Naive thymus-derived CD4-positive, alpha-beta T cell (primary cell): ENCODE results near the gene CDH12. TPM values are rescaled to one million over a fixed set of nuclear protein-coding genes. Genes with fewer than 3 reads are reported as not detected.
A peak's percentile ranks its signal among the peaks of the same experiment; 100 is the strongest.
"Not testable (repeated sequence)": the region's sequence is repeated elsewhere in the genome, so short reads cannot be mapped to it uniquely, and the experiment has no call there.

ENCODE experiments used
- ATAC-seq: fragments of 150-1000 bp; cut with Tn5 transposase; 2 replicates; pipeline ENCODE4 v1.10.0; 2021; ENCODE audit warnings: mild to moderate bottlenecking, moderate library complexity
- CTCF ChIA-PET: fragments of 350-600 bp; sonication (Branson Sonifier 250); formaldehyde crosslinking; loops from one replicate; lab custom pipeline; 2021; ENCODE audit warnings: antibody characterized with exemption; lab: Charles Lee
- POLR2A ChIA-PET: fragments of 350-600 bp; sonication (Branson Sonifier 250); formaldehyde crosslinking; loops from one replicate; lab custom pipeline; 2021; ENCODE audit warnings: antibody characterized with exemption, inconsistent platforms; lab: Charles Lee
- DNase-seq, 9 donors: peaks; one replicate each; pipeline versions ENCODE4 v3.0.0 to v3.0.0-alpha.2; 2020 to 2022; ENCODE audit warnings: mixed read lengths in 1 of 9
- H3K27ac ChIP-seq: one replicate; pipeline ENCODE4 v1.7.0; 2013; ENCODE audit warnings: mild to moderate bottlenecking, low read depth, low read length, moderate library complexity
- H3K27me3 ChIP-seq, 2 donors: one replicate each; pipeline ENCODE4 v1.7.0; 2013; ENCODE audit warnings: low read length in 2 of 2, mild to moderate bottlenecking in 2 of 2, moderate library complexity in 2 of 2; ENCODE audit not compliant: control insufficient read depth in 2 of 2, insufficient read depth in 2 of 2
- H3K36me3 ChIP-seq, 3 experiments: 1 replicate in 2 of 3; 2 replicates in 1 of 3; pipeline ENCODE4 v1.7.0; 2013; ENCODE audit warnings: low read length in 3 of 3, mild to moderate bottlenecking in 3 of 3, moderate library complexity in 1 of 3; ENCODE audit not compliant: insufficient read depth in 3 of 3, control insufficient read depth in 2 of 3
- H3K4me1 ChIP-seq, 2 donors: one replicate each; pipeline ENCODE4 v1.7.0; 2013; ENCODE audit warnings: low read length in 2 of 2, mild to moderate bottlenecking in 2 of 2, moderate library complexity in 1 of 2; ENCODE audit not compliant: control insufficient read depth in 2 of 2, insufficient read depth in 2 of 2
- H3K4me3 ChIP-seq: 2 replicates; pipeline ENCODE4 v1.7.0; 2013; ENCODE audit warnings: mild to moderate bottlenecking, low read length
- H3K9me3 ChIP-seq, 3 experiments: 1 replicate in 2 of 3; 2 replicates in 1 of 3; pipeline ENCODE4 v1.7.0; 2013; ENCODE audit warnings: low read length in 3 of 3; ENCODE audit not compliant: control insufficient read depth in 2 of 3
- H3K27ac Mint-ChIP-seq, 9 donors: one replicate each; pipeline ENCODE4 v1.8.0; 2020 to 2022; ENCODE audit warnings: mixed read lengths in 9 of 9, mild to moderate bottlenecking in 8 of 9, moderate library complexity in 5 of 9, inconsistent platforms in 2 of 9
- H3K27me3 Mint-ChIP-seq, 5 donors: one replicate each; pipeline ENCODE4 v1.8.0; 2021 to 2022; ENCODE audit warnings: mixed read lengths in 5 of 5, mild to moderate bottlenecking in 1 of 5
- H3K36me3 Mint-ChIP-seq, 5 donors: one replicate each; pipeline ENCODE4 v1.8.0; 2020 to 2022; ENCODE audit warnings: mixed read lengths in 5 of 5, mild to moderate bottlenecking in 3 of 5, inconsistent platforms in 1 of 5
- H3K4me1 Mint-ChIP-seq, 7 donors: one replicate each; pipeline ENCODE4 v1.8.0; 2020 to 2022; ENCODE audit warnings: mixed read lengths in 7 of 7, mild to moderate bottlenecking in 3 of 7, inconsistent platforms in 1 of 7
- H3K4me3 Mint-ChIP-seq, 10 donors: one replicate each; pipeline ENCODE4 v1.8.0; 2020 to 2022; ENCODE audit warnings: mild to moderate bottlenecking in 10 of 10, mixed read lengths in 10 of 10, moderate library complexity in 6 of 10, inconsistent platforms in 2 of 10
- H3K9me3 Mint-ChIP-seq, 11 donors: one replicate each; pipeline ENCODE4 v1.8.0; 2020 to 2022; ENCODE audit warnings: mixed read lengths in 11 of 11, mild to moderate bottlenecking in 4 of 11, inconsistent platforms in 1 of 11, moderate library complexity in 1 of 11
- intact Hi-C, 2 donors: fragments of 100-400 bp; cut with micrococcal nuclease; formaldehyde crosslinking; loops; one replicate each; pipeline ENCODE4 v1.15.1; 2023
- polyA plus RNA-seq, 2 donors: library from polyadenylated mRNA; unstranded; fragments of 300-500 nt; fragmentation: Illumina TruSeq; gene quantifications; one replicate each; pipeline ENCODE4 v1.2.3, GENCODE V29; 2021
- total RNA-seq, 6 experiments: library from RNA in 5 of 6; stranded (reverse) in 5 of 6; gene quantifications; 1 replicate in 5 of 6; 2 replicates in 1 of 6; pipeline ENCODE4 v1.2.3 and lab custom pipeline; 2021 to 2026

Gene CDH12
- total and polyA plus RNA-seq, 7 experiments from 2014 or later = not detected

DNA sequence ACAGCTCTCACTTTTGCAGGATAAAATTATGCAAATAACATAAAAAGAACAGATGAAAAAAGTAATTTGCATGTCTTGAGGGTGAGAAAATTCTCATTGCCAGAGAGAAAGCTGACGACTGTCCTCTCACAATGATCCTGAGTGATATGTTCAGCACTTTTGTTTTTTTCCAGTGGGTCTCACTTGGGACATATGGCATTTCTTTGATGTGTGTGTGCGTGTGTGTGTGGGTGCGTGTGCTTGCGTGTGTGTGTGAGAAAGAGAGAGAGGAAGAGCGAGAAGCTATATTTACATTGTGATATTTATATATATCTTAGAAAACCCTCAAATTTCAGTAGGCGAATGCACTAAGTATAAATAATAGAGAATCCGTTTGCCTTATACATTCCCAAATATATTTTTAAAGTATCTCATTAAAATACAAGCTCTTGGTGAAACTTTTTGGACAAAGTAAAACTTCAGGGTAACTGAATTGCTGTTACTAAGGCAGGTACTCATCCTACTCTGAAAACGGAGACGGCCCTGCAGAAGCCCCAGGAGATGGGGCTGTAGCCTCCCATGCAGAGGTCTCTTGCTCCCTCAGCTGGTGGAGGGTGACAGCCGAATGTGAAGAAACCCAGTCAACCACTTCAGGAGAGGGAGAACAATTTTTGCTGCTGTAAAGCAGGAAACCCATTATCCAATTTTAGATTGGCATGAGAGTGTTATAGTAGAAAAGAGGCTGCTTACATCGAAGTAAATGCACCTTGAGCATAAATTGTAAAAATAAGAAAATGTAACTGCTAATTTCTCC lies 639.2 kb downstream of the CDH12 start:
- POLR2A ChIA-PET, intact Hi-C loops, H3K36me3 ChIP-seq, H3K4me3 Mint-ChIP-seq, CTCF ChIA-PET, H3K27me3 ChIP-seq, H3K4me1 Mint-ChIP-seq, H3K27ac ChIP-seq, H3K9me3 Mint-ChIP-seq, H3K4me3 ChIP-seq, DNase-seq, H3K36me3 Mint-ChIP-seq, H3K4me1 ChIP-seq, H3K9me3 ChIP-seq, H3K27me3 Mint-ChIP-seq, H3K27ac Mint-ChIP-seq: not testable (repeated sequence)
- peak; percentile 71 for ATAC-seq

DNA sequence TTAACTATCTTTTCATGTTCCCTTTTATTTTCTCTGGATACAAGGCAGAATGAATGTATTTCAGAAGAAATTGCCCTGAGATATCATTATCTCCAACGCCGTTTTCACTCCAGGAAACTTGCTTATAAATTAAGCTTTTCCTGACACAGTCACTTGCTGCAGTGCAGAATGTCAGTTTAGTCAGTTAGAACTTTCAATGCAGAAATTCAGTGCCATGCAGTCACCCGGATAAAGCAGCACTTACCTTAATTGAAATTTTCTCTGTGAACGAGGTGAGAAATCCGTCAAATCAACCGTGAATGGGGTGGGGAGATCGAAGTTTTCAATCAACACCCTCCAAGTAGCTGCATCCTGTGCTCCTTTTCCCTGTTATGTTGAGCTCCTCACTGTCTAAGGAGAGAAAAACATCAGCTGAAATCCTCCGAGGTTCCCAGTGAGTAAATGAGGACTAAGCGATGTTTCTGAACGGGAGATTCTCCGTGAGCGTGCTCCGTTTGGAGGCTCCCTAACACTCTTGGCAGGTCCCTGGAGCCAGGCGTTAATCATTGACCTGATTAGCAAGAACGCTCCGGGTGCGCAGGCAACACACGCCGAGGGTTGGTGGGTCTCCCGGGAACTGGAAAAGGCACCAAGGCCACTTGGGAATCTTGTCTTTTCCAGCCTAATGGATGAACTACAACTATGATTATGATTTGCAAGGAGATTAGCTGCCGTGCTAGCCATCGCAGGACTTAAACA lies 640.7 kb downstream of the CDH12 start:
- H3K27me3 ChIP-seq, intact Hi-C loops, H3K4me1 ChIP-seq, H3K27me3 Mint-ChIP-seq, H3K4me3 Mint-ChIP-seq, H3K9me3 Mint-ChIP-seq, CTCF ChIA-PET, H3K4me1 Mint-ChIP-seq, H3K27ac ChIP-seq, H3K36me3 Mint-ChIP-seq, H3K36me3 ChIP-seq, H3K4me3 ChIP-seq, H3K27ac Mint-ChIP-seq, H3K9me3 ChIP-seq, ATAC-seq, POLR2A ChIA-PET, DNase-seq: not testable (repeated sequence)

DNA sequence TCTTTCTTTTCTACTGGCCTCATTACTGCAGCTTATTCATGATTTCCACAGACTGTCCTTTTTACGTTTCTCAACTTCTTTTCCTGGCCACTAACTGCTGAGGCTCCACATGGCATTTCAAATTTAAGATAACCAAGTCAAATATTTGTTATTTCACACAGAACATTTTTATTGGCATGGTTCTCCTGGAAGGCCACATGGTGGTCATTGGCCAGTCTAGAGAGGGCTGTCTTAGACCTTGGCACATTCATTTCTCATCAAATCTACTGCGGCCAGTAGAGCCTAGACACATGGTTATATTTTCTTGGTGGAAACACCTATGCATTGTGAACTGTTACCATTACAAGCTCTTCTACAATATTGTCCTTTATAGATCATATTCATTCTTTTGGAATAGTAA lies 644.7 kb downstream of the CDH12 start:
- CTCF ChIA-PET, ATAC-seq, H3K36me3 ChIP-seq, H3K4me1 ChIP-seq, H3K27ac Mint-ChIP-seq, H3K9me3 ChIP-seq, H3K4me1 Mint-ChIP-seq, H3K4me3 ChIP-seq, H3K27me3 Mint-ChIP-seq, H3K27me3 ChIP-seq, POLR2A ChIA-PET, H3K9me3 Mint-ChIP-seq, H3K36me3 Mint-ChIP-seq, H3K4me3 Mint-ChIP-seq, H3K27ac ChIP-seq, DNase-seq: not testable (repeated sequence)
- intact Hi-C loops = loop anchor here in 1 of 2 donors (5.0 kb wide), 1 partner anchor 294 kb away; no protein-coding TSS in a partner anchor

DNA sequence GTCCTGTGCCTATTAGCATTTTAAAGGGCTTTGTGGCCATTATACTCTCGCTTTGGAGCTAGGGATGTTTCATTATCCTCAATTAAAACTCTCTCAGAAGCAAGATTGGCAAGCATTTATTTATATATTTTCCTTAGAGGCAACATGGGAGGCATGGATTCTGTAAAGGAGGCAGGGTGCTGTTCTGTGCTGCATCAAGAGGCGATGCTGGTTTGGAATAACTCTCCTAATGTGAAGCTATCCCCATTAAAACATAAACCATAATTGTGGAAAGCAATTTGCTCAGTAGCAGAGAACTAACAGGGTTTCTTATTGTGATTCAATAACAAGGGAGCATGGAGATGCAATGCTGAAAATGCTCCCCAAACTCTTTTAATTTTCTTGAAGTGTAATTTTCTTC lies 664.5 kb downstream of the CDH12 start:
- H3K4me3 Mint-ChIP-seq, H3K4me3 ChIP-seq, H3K4me1 Mint-ChIP-seq, H3K27me3 ChIP-seq, H3K4me1 ChIP-seq, H3K27me3 Mint-ChIP-seq, H3K36me3 Mint-ChIP-seq, H3K27ac Mint-ChIP-seq, CTCF ChIA-PET, intact Hi-C loops, ATAC-seq, DNase-seq, H3K9me3 ChIP-seq, H3K27ac ChIP-seq, POLR2A ChIA-PET, H3K36me3 ChIP-seq: not testable (repeated sequence)
- H3K9me3 Mint-ChIP-seq = peaks cover 2 to 31% (median 6%) of the 10 kb centered on the region in 11 donors

DNA sequence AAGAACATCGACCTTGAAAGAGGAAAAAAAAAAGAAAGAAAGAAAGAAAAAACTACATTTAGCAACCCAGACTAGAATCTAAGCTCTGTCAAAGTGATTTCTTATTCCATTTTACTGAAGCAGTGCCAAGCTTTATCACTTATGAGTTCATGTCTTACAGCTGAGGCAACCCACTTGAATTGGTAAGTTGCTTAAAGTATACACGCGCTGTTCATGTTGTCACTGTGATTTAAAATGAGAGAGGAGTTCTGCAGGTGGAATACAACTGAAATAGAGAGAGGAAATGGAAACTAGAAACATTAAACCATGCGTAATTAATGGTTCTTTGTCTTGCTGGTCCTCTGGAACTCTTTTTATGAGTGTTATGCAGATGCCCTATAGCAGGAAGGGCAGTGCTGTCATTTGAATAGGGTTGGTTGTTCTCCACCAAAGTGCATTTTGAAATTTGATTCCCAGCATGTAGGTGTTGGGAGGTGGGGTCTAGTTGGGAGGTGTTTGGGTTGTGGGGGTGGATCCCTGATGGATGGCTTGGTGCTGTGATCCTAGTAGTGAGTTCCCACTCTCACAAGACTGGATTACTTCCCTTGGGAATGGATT lies 665.4 kb downstream of the CDH12 start:
- H3K27ac Mint-ChIP-seq, CTCF ChIA-PET, intact Hi-C loops, H3K27me3 Mint-ChIP-seq, DNase-seq, H3K4me3 Mint-ChIP-seq, POLR2A ChIA-PET, H3K36me3 ChIP-seq, H3K4me1 Mint-ChIP-seq, H3K27me3 ChIP-seq, H3K4me3 ChIP-seq, H3K36me3 Mint-ChIP-seq, H3K9me3 ChIP-seq, H3K27ac ChIP-seq, H3K4me1 ChIP-seq, ATAC-seq: not testable (repeated sequence)
- H3K9me3 Mint-ChIP-seq = peaks cover 2 to 28% (median 6%) of the 10 kb centered on the region in 11 donors

DNA sequence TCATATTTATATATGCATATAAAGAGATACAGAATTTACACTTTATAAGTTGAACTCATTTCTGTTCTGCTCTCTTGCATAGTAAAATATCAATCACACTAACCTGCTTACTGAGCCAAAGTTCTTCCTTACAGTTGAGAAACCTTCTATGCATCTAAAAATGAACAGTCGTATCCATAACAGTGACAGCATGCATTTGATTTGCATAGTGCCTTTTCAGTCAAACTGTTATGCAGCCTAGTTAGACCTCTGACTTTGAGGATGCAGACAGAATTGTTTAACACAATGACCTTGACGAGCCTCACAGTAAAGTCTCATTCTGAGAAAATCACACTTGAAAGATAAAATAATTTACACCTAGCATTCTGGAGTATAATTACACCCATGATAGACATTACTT lies 683.9 kb downstream of the CDH12 start:
- DNase-seq = not testable (repeated sequence)

More for the DNA sequence above, 683.9 kb downstream of the CDH12 start:
- CTCF ChIA-PET, H3K9me3 ChIP-seq, H3K27ac ChIP-seq, H3K36me3 Mint-ChIP-seq, H3K36me3 ChIP-seq, H3K27me3 Mint-ChIP-seq, H3K4me1 Mint-ChIP-seq, H3K27ac Mint-ChIP-seq, ATAC-seq, intact Hi-C loops, H3K4me1 ChIP-seq, H3K4me3 Mint-ChIP-seq, POLR2A ChIA-PET, H3K27me3 ChIP-seq, H3K4me3 ChIP-seq: not testable (repeated sequence)
- H3K9me3 Mint-ChIP-seq = peaks cover 0 to 14% (median 5%) of the 10 kb centered on the region in 11 donors
